ENCODE measurements around the gene PUM1. TPM values are rescaled to one million over a fixed set of nuclear protein-coding genes. Genes with fewer than 3 reads are reported as not detected.

The PUM1 gene
- 71.3 and 73.0 TPM in 2 replicates for polyA plus RNA-seq (2011; rRNA removed)
- polyA minus RNA-seq (2011; rRNA and poly(A)+ RNA removed), result 284 and 379 TPM in 2 replicates

- Histone ChIP-seq H3K27ac (ENCODE audit: low read depth, low read length) (peak within 1 kb of the TSS; percentile 95), H3K9me3 (ENCODE audit: control insufficient read depth, insufficient read depth, low read length) (no peaks in the 10 kb centered on the region), H3K4me3 (ENCODE audit: low read depth, low read length) (peak within 1 kb of the TSS; percentile 65), H3K27me3 (ENCODE audit: control insufficient read depth, insufficient read depth, low read length) (no peaks in the 10 kb centered on the region)
- ChIA-PET POLR2A (interaction anchor here (0.6 to 0.7 kb wide), 3 partner anchors 18 to 87 kb away, joined by 3 to 4 read pairs (median 3); no protein-coding TSS in a partner anchor), CTCF (interaction anchor here (1.0 kb wide), 1 partner anchor 75 kb away, joined by 3 read pairs; no protein-coding TSS in a partner anchor)
- no peak for TF ChIP-seq CTCF (IDR thresholded peaks at IDR 0.05; ENCODE audit: low read depth, low read length)
- peak; percentile 88 for DNase-seq (ENCODE audit: low read depth, low spot score)
Observed at GRCh38 chr1:31065310-31066217, at the start of gene PUM1. PUM1 (minus strand) TSS chr1:31065717; CDS start chr1:31059566, 6,151 bp downstream.

DNA sequence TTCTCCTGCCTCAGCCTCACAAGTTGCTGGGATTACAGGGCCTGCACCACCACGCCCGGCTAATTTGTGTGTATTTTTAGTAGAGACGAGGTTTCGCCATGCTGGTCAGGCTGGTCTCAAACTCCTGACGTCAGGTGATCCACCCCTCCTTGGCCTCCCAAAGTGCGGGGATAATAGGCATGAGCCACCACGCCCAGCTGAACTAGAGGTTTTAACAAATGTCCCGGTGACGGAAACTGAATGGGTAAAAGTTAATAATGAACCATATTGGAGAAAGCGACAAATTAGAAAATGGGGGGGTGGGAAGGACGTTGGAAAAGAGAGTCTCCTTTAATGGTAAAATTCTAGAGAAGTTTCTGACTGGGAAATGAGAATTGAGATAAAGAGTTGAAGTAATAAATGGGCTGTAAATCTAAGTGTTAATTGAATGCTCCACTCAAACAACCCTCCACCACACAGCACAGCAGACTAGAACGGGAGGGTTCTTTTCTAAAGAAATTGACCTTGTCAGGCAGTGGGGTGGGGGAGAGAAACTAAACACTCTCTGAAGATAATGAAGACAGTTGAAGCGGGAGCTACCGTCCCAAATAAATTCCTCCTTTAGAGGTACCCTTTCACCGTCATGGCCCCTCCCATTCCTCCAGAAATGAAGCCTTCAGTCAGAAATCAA lies 46.9 kb upstream of the PUM1 start:
- Histone ChIP-seq H3K27ac (ENCODE audit: low read depth, low read length) (no peak overlapping the region), H3K9me3 (ENCODE audit: control insufficient read depth, insufficient read depth, low read length) (no peaks in the 10 kb centered on the region), H3K4me3 (ENCODE audit: low read depth, low read length) (no peak overlapping the region), H3K27me3 (ENCODE audit: control insufficient read depth, insufficient read depth, low read length) (peaks cover 4% of the 10 kb centered on the region)
- DNase-seq (ENCODE audit: low read depth, low spot score), result no peak
- TF ChIP-seq CTCF (IDR thresholded peaks at IDR 0.05; ENCODE audit: low read depth, low read length), result no peak
- POLR2A ChIA-PET, result no interaction called here
- CTCF ChIA-PET, result interaction anchor here (1.1 kb wide), 1 partner anchor 8 kb away, joined by 3 read pairs; no protein-coding TSS in a partner anchor

DNA sequence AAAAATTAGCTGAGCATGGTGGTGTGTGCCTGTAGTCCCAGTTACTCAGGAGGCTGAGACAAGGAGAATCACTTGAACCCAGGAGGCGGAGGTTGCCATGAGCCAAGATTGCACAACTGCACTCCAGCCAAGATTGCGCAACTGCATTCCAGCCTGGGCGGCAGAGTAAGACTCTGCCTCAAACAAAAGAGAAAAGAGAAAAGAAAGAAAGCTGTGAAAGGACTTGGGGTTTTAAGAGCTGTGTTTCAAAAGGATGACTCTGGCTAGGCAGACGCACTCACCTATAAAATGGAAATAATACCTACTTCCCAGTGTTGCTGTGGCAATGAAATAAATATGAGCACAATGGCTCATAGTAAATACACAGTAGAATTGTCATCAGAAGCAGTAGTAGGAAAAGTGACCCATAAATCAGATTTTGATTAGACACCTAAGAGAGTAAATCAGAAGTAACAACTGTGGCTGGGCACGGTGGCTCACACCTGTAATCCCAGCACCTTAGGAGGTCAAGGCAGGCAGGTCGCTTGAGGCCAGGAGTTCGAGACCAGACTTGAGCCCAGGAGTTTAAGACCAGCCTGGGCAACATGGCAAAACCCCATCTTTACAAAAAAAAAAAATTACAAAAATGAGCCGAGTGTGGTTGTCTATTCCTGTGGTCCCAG lies 45.9 kb upstream of the PUM1 start:
- Histone ChIP-seq H3K27me3 (ENCODE audit: control insufficient read depth, insufficient read depth, low read length) (peaks cover 4% of the 10 kb centered on the region), H3K4me3 (ENCODE audit: low read depth, low read length) (no peak overlapping the region), H3K9me3 (ENCODE audit: control insufficient read depth, insufficient read depth, low read length) (no peaks in the 10 kb centered on the region), H3K27ac (ENCODE audit: low read depth, low read length) (no peak overlapping the region)
- POLR2A ChIA-PET, result interaction anchor here (0.7 kb wide), 1 partner anchor 26 kb away, joined by 6 read pairs; no protein-coding TSS in a partner anchor
- CTCF ChIA-PET, result interaction anchor here (1.1 kb wide), 1 partner anchor 9 kb away, joined by 3 read pairs; no protein-coding TSS in a partner anchor
- TF ChIP-seq CTCF (IDR thresholded peaks at IDR 0.05; ENCODE audit: low read depth, low read length), result no peak
- DNase-seq (ENCODE audit: low read depth, low spot score), result no peak

DNA sequence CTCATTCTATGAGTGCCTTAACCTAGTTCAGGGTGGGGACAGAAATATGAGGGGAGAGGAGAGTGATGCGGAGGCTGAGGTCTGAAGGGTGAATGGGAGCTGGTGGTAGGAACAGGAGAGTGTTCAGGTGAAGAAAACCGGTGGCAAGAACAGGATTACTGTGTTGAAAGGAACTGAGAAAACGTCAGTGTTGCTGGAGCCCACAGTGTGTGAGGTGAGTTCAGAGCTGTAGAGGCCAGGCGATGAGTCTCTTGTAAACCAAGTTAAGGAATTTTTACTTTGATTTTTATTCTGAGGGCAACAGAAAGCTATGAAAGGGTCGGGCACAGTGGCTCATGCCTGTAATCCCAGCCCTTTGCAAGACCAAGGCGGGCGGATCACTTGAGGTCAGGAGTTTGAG lies 45.3 kb upstream of the PUM1 start:
- no peak for TF ChIP-seq CTCF (IDR thresholded peaks at IDR 0.05; ENCODE audit: low read depth, low read length)
- no peak overlapping the region for H3K4me3 ChIP-seq (ENCODE audit: low read depth, low read length)
- CTCF ChIA-PET, result no interaction called here
- H3K27me3 ChIP-seq (ENCODE audit: control insufficient read depth, insufficient read depth, low read length), result peaks cover 4% of the 10 kb centered on the region
- DNase-seq (ENCODE audit: low read depth, low spot score), result no peak
- POLR2A ChIA-PET, result no interaction called here
- H3K9me3 ChIP-seq (ENCODE audit: control insufficient read depth, insufficient read depth, low read length), result no peaks in the 10 kb centered on the region
- H3K27ac ChIP-seq (ENCODE audit: low read depth, low read length), result no peak overlapping the region

Measured in AG04450 (cell line).